Cardiac fibroblast (primary cell): ENCODE results near the gene VPS72.

Experiments used
- DNase-seq, 2 donors: peaks; one replicate each; pipeline versions ENCODE4 v3.0.0 to v3.0.0-alpha.2; 2010; ENCODE audit warnings: low read depth in 2 of 2
- H3K4me3 ChIP-seq, 2 donors: replicated peaks in 1 of 2; 1 replicate in 1 of 2; 2 replicates in 1 of 2; pipeline ENCODE4 v1.5.1; 2011; ENCODE audit warnings: low read depth in 2 of 2, low read length in 2 of 2, mild to moderate bottlenecking in 2 of 2, moderate library complexity in 1 of 2
- TF ChIP-seq, protein P1 (sequence below): IDR thresholded peaks from one replicate; pipeline ENCODE4 v1.5.1; 2011; ENCODE audit warnings: low read depth, mild to moderate bottlenecking, low read length, inconsistent platforms

The VPS72 gene

GRCh38 chr1:151145304-151146071 is 44.5 kb downstream of the VPS72 start:
- TF ChIP-seq, protein P1, sequence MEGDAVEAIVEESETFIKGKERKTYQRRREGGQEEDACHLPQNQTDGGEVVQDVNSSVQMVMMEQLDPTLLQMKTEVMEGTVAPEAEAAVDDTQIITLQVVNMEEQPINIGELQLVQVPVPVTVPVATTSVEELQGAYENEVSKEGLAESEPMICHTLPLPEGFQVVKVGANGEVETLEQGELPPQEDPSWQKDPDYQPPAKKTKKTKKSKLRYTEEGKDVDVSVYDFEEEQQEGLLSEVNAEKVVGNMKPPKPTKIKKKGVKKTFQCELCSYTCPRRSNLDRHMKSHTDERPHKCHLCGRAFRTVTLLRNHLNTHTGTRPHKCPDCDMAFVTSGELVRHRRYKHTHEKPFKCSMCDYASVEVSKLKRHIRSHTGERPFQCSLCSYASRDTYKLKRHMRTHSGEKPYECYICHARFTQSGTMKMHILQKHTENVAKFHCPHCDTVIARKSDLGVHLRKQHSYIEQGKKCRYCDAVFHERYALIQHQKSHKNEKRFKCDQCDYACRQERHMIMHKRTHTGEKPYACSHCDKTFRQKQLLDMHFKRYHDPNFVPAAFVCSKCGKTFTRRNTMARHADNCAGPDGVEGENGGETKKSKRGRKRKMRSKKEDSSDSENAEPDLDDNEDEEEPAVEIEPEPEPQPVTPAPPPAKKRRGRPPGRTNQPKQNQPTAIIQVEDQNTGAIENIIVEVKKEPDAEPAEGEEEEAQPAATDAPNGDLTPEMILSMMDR = no peak
- H3K4me3 ChIP-seq = peak overlapping the region; percentile 66 to 73
- DNase-seq = peak; percentile 14

GRCh38 chr1:151144474-151145303 is 45.3 kb downstream of the VPS72 start:
- H3K4me3 ChIP-seq = peak overlapping the region in 1 of 2 donors; percentile 66
- peak in 1 of 2 donors; percentile 24 for DNase-seq
- TF ChIP-seq, protein P1 = no peak

GRCh38 chr1:151143986-151144385 is 46.0 kb downstream of the VPS72 start:
- H3K4me3 ChIP-seq = no peak overlapping the region
- DNase-seq = no peak
- TF ChIP-seq, protein P1 = no peak

- H3K4me3 ChIP-seq = no peak overlapping the region
Measured at GRCh38 chr1:151143057-151143435, 47.0 kb downstream of the VPS72 start.

DNA sequence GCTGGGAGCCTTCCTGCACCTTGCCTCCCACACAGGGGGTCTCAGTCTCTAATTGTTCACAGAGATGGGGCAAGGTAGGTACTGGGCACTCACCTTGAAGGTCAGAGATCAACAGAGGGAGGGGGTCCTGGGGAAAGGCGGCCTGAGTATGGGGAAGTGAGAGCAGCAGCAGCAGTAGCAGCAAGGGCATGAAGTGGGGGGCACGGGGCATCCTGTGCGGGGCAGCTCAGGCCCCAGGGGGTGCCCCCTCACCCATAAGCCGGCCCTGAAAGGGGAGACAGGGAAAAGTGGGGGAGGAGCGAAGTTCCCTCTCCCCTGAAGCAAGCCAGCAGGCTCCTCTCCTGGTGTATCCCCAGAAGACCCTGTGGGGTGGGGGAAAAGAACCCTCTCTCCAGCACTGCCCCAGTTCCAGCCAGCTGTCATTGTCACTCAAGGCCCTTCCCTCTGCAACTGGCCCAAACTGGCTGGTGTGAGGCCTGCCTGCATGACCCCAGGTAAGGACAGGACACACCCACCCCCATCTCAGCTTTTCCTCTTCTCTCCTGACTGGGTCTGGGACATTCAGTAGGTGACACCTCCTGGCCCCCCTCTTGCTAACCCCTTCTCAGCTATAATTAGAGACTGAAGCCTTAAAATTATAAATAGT is 47.5 kb downstream of the VPS72 start:
- no peak overlapping the region for H3K4me3 ChIP-seq
- DNase-seq = no peak
- TF ChIP-seq, protein P1 = no peak

More at GRCh38 chr1:151143057-151143435, 47.0 kb downstream of the VPS72 start:
- DNase-seq = no peak
- TF ChIP-seq, protein P1 = no peak

- H3K4me3 ChIP-seq = no peak overlapping the region
- TF ChIP-seq, protein P1 = no peak
- no peak for DNase-seq
Measured at GRCh38 chr1:151137789-151138188, 52.2 kb downstream of the VPS72 start.
